ENCODE data around the gene SHISA5.

DNA sequence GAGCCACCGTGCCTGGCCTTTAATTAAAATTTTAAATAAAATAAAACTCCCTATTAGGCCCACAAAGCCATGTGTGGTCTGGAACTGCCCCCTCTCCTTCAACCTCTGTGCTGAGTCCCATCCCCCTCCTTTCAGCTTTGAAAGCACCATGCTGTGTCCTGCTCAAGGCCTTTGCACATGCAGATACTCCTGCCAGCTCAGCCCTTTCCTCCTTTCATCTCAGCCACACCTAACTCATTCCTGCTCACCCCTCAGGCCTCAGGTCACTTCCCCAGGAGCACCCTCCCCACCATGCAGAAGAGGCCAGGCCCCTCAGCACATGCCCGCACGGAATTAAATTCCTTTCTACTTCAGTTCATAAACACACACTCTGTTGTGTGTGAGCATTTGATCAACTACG lies 29.4 kb downstream of the SHISA5 start:
- TF ChIP-seq GATA3 (IDR thresholded peaks at IDR 0.05; ENCODE audit: low read depth, low read length) (no peak), GATA2 (IDR thresholded peaks at IDR 0.05; ENCODE audit: low read depth, low read length) (no peak)
